ENCODE measurements around the gene KIAA1671. TPM values are rescaled to one million over a fixed set of nuclear protein-coding genes. Genes with fewer than 3 reads are reported as not detected.

Gene KIAA1671
- total RNA-seq, 1 donor from 2014 or later = 62.1 TPM

GRCh38 chr22:25050566-25050965 lies 98.0 kb downstream of the KIAA1671 start:
- H3K27me3 Mint-ChIP-seq = no peaks in the 10 kb centered on the region
- no peak overlapping the region for H3K27ac Mint-ChIP-seq
- peaks cover 2% of the 10 kb centered on the region for H3K9me3 Mint-ChIP-seq (ENCODE audit: low read depth)
- no peak for DNase-seq (ENCODE audit: low spot score, unreplicated experiment)
- H3K4me1 Mint-ChIP-seq (ENCODE audit: low read depth) = no peaks in the 10 kb centered on the region
- H3K4me3 Mint-ChIP-seq (ENCODE audit: low read depth) = no peak overlapping the region
- TF ChIP-seq CTCF (IDR thresholded peaks at IDR 0.05; ENCODE audit: unreplicated experiment) = no peak
- peaks cover 32% of the 10 kb centered on the region for H3K36me3 Mint-ChIP-seq (ENCODE audit: insufficient read depth)

DNA sequence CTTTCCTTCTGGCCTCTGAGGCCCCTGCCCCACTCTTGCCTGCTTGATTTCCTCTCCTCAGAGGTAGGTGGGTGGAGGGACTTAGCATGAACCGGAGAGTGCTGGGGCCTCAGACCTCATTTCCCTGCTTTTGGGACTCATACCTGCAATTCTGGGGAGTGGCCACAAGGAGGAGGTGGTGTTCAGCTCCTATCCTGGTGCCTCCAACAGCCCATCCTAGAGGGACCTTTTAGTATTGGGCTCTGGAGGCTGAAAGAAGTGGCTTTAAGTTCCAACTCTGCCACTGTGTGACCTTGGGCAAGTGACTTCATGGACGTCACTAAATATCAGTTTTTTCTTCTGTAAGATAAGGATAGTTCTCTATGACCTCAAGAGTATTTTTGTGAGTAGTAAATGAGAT lies 98.6 kb downstream of the KIAA1671 start:
- H3K27me3 Mint-ChIP-seq = no peaks in the 10 kb centered on the region
- no peak overlapping the region for H3K27ac Mint-ChIP-seq
- H3K4me1 Mint-ChIP-seq (ENCODE audit: low read depth) = no peaks in the 10 kb centered on the region
- TF ChIP-seq CTCF (IDR thresholded peaks at IDR 0.05; ENCODE audit: unreplicated experiment) = peak; percentile 46
- no peak overlapping the region for H3K4me3 Mint-ChIP-seq (ENCODE audit: low read depth)
- H3K36me3 Mint-ChIP-seq (ENCODE audit: insufficient read depth) = peaks cover 32% of the 10 kb centered on the region
- H3K9me3 Mint-ChIP-seq (ENCODE audit: low read depth) = peaks cover 2% of the 10 kb centered on the region
- DNase-seq (ENCODE audit: low spot score, unreplicated experiment) = no peak

DNA sequence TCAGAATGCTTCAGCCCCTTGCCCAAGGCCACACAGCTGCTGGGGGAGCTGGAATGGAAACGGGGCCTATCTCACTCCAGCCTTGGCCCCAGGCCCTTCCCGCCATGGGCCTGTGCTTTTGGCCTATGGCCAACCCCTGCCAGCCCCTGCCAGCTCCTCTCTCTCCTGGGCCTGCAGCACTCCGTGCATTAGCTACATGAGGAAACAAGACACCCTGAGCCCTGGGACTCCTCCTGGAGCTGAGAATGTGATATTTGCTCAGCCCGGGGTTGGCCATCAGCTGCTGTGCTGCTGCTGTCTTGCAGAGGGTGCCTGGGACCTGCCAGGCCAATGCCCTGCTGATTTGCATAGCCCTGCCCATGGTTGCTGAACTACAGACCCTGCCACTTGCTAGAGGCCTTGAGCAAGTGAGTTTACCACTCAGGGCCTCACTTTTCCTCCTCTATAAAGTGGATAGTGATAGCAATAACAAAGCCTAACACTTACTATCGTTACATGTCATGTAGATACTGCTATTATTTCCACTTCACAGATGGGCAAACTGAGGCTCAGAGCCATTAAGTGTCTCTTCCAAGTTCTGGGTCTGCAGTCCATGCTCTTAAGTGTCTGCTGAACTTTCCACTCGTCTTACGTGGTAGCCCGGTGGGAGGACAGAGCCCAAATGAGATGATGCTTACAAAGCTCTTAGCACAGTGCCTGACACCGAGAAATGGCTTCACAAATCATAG lies 99.6 kb downstream of the KIAA1671 start:
- no peak for TF ChIP-seq CTCF (IDR thresholded peaks at IDR 0.05; ENCODE audit: unreplicated experiment)
- Mint-ChIP-seq H3K4me3 (ENCODE audit: low read depth) (no peak overlapping the region), H3K4me1 (ENCODE audit: low read depth) (no peaks in the 10 kb centered on the region), H3K36me3 (ENCODE audit: insufficient read depth) (peaks cover 32% of the 10 kb centered on the region), H3K9me3 (ENCODE audit: low read depth) (peaks cover 2% of the 10 kb centered on the region), H3K27ac (no peak overlapping the region), H3K27me3 (no peaks in the 10 kb centered on the region)
- DNase-seq (ENCODE audit: low spot score, unreplicated experiment) = no peak

- Mint-ChIP-seq H3K27ac (peak overlapping the region; percentile 62), H3K27me3 (no peaks in the 10 kb centered on the region), H3K36me3 (ENCODE audit: insufficient read depth) (peaks cover 32% of the 10 kb centered on the region), H3K4me3 (ENCODE audit: low read depth) (no peak overlapping the region), H3K9me3 (ENCODE audit: low read depth) (peaks cover 2% of the 10 kb centered on the region), H3K4me1 (ENCODE audit: low read depth) (no peaks in the 10 kb centered on the region)
- no peak for TF ChIP-seq CTCF (IDR thresholded peaks at IDR 0.05; ENCODE audit: unreplicated experiment)
- no peak for DNase-seq (ENCODE audit: low spot score, unreplicated experiment)
These were observed 100.8 kb downstream of the KIAA1671 start for GRCh38 chr22:25053153-25053805.

DNA sequence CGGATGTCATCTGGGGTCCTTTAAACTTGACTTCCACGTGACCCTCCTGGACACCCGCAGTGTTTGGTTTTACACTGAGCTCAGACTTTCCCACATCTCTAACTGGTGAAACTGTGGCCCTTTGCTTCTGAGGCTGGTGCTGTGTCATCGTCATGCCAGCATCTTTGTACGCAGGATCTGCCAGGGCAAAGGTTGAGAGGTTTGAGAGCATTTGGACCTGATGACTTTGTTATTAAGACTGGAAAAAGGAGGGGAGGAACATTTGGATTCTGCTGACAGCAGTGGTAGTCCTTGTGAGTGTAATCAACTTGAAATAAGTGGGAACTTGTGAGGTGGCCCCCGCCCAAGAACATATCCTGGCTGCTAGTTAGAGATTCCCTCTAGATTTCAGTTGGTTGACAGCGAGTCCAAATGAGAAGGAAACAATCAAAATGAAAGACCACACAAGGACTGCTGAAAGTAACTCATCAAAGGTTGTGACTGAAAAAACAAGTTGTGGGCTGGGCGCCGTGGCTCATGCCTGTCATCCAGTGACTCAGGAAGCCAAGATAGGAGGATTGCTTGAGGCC lies 102.5 kb downstream of the KIAA1671 start:
- Mint-ChIP-seq H3K27ac (peak overlapping the region; percentile 0), H3K36me3 (ENCODE audit: insufficient read depth) (peaks cover 26% of the 10 kb centered on the region)

More for the DNA sequence above, 102.5 kb downstream of the KIAA1671 start:
- DNase-seq (ENCODE audit: low spot score, unreplicated experiment) = no peak
- Mint-ChIP-seq H3K27me3 (no peaks in the 10 kb centered on the region), H3K9me3 (ENCODE audit: low read depth) (peaks cover 2% of the 10 kb centered on the region), H3K4me3 (ENCODE audit: low read depth) (no peak overlapping the region), H3K4me1 (ENCODE audit: low read depth) (no peaks in the 10 kb centered on the region)
- no peak for TF ChIP-seq CTCF (IDR thresholded peaks at IDR 0.05; ENCODE audit: unreplicated experiment)
